K562 (cell line): ENCODE results near the gene NLE1. TPM values are rescaled to one million over a fixed set of nuclear protein-coding genes. Genes with fewer than 3 reads are reported as not detected.

Experiments used
- ATAC-seq: fragments of 200-7000 bp; cut with Tn5 transposase; 3 replicates; pipeline ENCODE4 v1.9.1; 2020; ENCODE audit warnings: moderate library complexity
- BruUV-seq: library from RNA; stranded (reverse); fragments of 400-500 nt; replicated peaks from 2 replicates; lab custom pipeline; 2021; lab: Mats Ljungman, UMichigan
- CTCF ChIA-PET: fragments of 300-600 bp; formaldehyde crosslinking; extraction: SDS; loops from one replicate; lab custom pipeline; 2021; ENCODE audit warnings: low intra/inter-chr PET ratio; lab: Yijun Ruan, JAX
- POLR2A ChIA-PET: fragments of 300-600, 350-650 bp; sonication (Branson Sonifier 250); formaldehyde crosslinking; extraction: SDS; loops from one replicate; lab custom pipeline; 2021; ENCODE audit warnings: antibody characterized with exemption, inconsistent platforms; lab: Yijun Ruan, JAX
- DNase-seq, 4 experiments: peaks; one replicate each; pipeline versions ENCODE4 v3.0.0 to v3.0.0-alpha.2; 2011 to 2018; ENCODE audit warnings: low spot score in 3 of 4, mixed read lengths in 3 of 4; ENCODE audit errors: extremely low read depth in 1 of 4
- FAIRE-seq: peaks from 2 replicates; lab custom pipeline; 2011; peaks lifted over from hg19 to GRCh38; lab: Jason Lieb, UNC
- H2AFZ ChIP-seq: 2 replicates; pipeline ENCODE4 v1.6.0; 2011; ENCODE audit warnings: low read depth, low read length, control low read depth, inconsistent platforms
- H3K27ac ChIP-seq: fragments of 200-600 bp; 3 replicates; pipeline ENCODE4 v1.8.0; 2011; ENCODE audit warnings: low read depth, mild to moderate bottlenecking, control low read depth, inconsistent platforms, low read length, moderate library complexity, mixed read lengths; ENCODE audit errors: extremely low read depth
- H3K27me3 ChIP-seq, 2 experiments: fragments of 300-600 bp in 1 of 2; 2 replicates in 1 of 2; 3 replicates in 1 of 2; pipeline versions ENCODE4 v1.6.0 to v1.8.0; 2011; ENCODE audit warnings: inconsistent platforms in 2 of 2, low read length in 2 of 2, mild to moderate bottlenecking in 1 of 2, mixed read lengths in 1 of 2, moderate library complexity in 1 of 2; ENCODE audit not compliant: control insufficient read depth in 2 of 2, insufficient read depth in 2 of 2
- H3K36me3 ChIP-seq: fragments of 300-600 bp; 3 replicates; pipeline ENCODE4 v1.8.0; 2011; ENCODE audit warnings: mild to moderate bottlenecking, low read length, inconsistent platforms; ENCODE audit not compliant: control insufficient read depth, insufficient read depth
- H3K4me1 ChIP-seq, 2 experiments: fragments of 200-600 bp in 1 of 2; replicated peaks in 1 of 2; 2 replicates in 1 of 2; 3 replicates in 1 of 2; pipeline versions ENCODE4 v1.5.1 to v1.8.0; 2011; ENCODE audit warnings: inconsistent platforms in 2 of 2, low read length in 2 of 2, mild to moderate bottlenecking in 1 of 2, mixed read lengths in 1 of 2, moderate library complexity in 1 of 2; ENCODE audit not compliant: control insufficient read depth in 2 of 2, insufficient read depth in 2 of 2
- H3K4me2 ChIP-seq: 2 replicates; pipeline ENCODE4 v1.6.1; 2011; ENCODE audit warnings: low read length, control low read depth, inconsistent platforms, mixed read lengths; ENCODE audit not compliant: insufficient read depth
- H3K4me3 ChIP-seq: fragments of 200-600 bp; sonication (generic), shearing (Covaris generic); 2 replicates; pipeline ENCODE4 v1.5.1; 2016; ENCODE audit warnings: control low read depth, inconsistent platforms
- H3K79me2 ChIP-seq: fragments of 200-600 bp; 3 replicates; pipeline ENCODE4 v1.8.0; 2011; ENCODE audit warnings: low read length, inconsistent platforms; ENCODE audit not compliant: control insufficient read depth, insufficient read depth
- H3K9ac ChIP-seq, 2 experiments: 2 replicates each; pipeline versions ENCODE4 v1.6.0 to v1.6.1; 2011; ENCODE audit warnings: low read depth in 2 of 2, low read length in 2 of 2, control low read depth in 1 of 2, inconsistent platforms in 1 of 2, mild to moderate bottlenecking in 1 of 2, mixed read lengths in 1 of 2; ENCODE audit not compliant: insufficient read depth in 1 of 2
- H3K9me1 ChIP-seq: one replicate; pipeline ENCODE4 v1.6.0; 2011; ENCODE audit warnings: inconsistent platforms, mild to moderate bottlenecking, low read length, moderate library complexity; ENCODE audit not compliant: control insufficient read depth, insufficient read depth
- H3K9me3 ChIP-seq: replicated peaks from 2 replicates; pipeline ENCODE4 v1.5.1; 2011; ENCODE audit warnings: low read depth, low read length, inconsistent platforms; ENCODE audit not compliant: control insufficient read depth, insufficient read depth
- H4K20me1 ChIP-seq: replicated peaks from 2 replicates; pipeline ENCODE4 v1.6.1; 2011; ENCODE audit warnings: low read length, inconsistent platforms, mixed read lengths; ENCODE audit not compliant: control insufficient read depth, insufficient read depth
- CBFA2T3 ChIP-seq: fragments of 450-650 bp; IDR thresholded peaks from 2 replicates; pipeline ENCODE4 v1.6.1; 2017
- HINFP ChIP-seq: fragments of 450-650 bp; conservative IDR thresholded peaks from 2 replicates; pipeline ENCODE4 v1.6.1; 2016; ENCODE audit warnings: missing genetic modification characterization, low read depth, mild to moderate bottlenecking, control low read depth, missing compliant biosample characterization
- POLR2G ChIP-seq: fragments of 200-400 bp; formaldehyde crosslinking; IDR thresholded peaks from 2 replicates; pipeline ENCODE4 v1.6.1; 2017; ENCODE audit warnings: low read depth, mild to moderate bottlenecking, antibody characterized with exemption, low read length, moderate library complexity
- THAP12 ChIP-seq: fragments of 250-450 bp; sonication (Bioruptor Pico); IDR thresholded peaks from 2 replicates; pipeline ENCODE4 v1.9.0; 2021; ENCODE audit warnings: mild to moderate bottlenecking, inconsistent platforms
- WGBS: fragments of 100-300 bp; shearing (Covaris generic); methylation state at CpG from one replicate; pipeline ENCODE4 v1.1.6; 2016; ENCODE audit warnings: low coverage, mixed read lengths; ENCODE audit not compliant: insufficient coverage; ENCODE audit errors: missing lambda C conversion rate; 5-methylcytosine and 5-hydroxymethylcytosine counted together
- in situ Hi-C: fragments of 300-500 bp; cut with MboI; formaldehyde crosslinking; loops from 4 replicates; pipeline ENCODE4 v1.15.0; 2018; ENCODE audit warnings: inconsistent platforms, mixed read lengths
- intact Hi-C: fragments of 100-400 bp; cut with micrococcal nuclease; formaldehyde crosslinking; loops from 2 replicates; pipeline ENCODE4 v1.14.2; 2022
- polyA plus RNA-seq, 8 experiments: library from polyadenylated mRNA; depleted of rRNA in 4 of 8; stranded (reverse) in 5 of 8; unstranded in 3 of 8; fragments of >200 nt; fragmentation: Nextera tagmentation in 2 of 8; fragmentation: Illumina TruSeq in 1 of 8; extraction: Ambion mirVana in 2 of 8; extraction: Trizol in 1 of 8; gene quantifications; 2 replicates each; pipeline versions ENCODE4 v1.2.1 to v1.2.3, GENCODE V29; 2011 to 2014; ENCODE audit warnings: inconsistent platforms in 1 of 8, missing spikeins in 1 of 8
- total RNA-seq, 7 experiments: library from RNA; depleted of rRNA in 6 of 7; stranded (reverse); fragments of >200 nt in 6 of 7; fragmentation: Illumina TruSeq in 2 of 7; extraction: Trizol in 2 of 7; gene quantifications; 2 replicates each; pipeline versions ENCODE4 v1.2.1 to v1.2.3, GENCODE V29; 2011 to 2021; ENCODE audit warnings: low replicate concordance in 1 of 7

Gene NLE1
- total and polyA plus RNA-seq, 9 of the 15 experiments (the other 6 are each of a cell fraction or from before 2014, with no cell fraction given) = 3.8 to 69.0 (median 29.4) TPM

GRCh38 chr17:35138218-35138617 lies 3.9 kb downstream of the NLE1 start:
- no peak for DNase-seq
- no peaks in the 10 kb centered on the region for H3K27me3 ChIP-seq
- BruUV-seq = no TSS peak
- no peak for ATAC-seq
- no peak overlapping the region for H2AFZ ChIP-seq
- H4K20me1 ChIP-seq = 0 out of 2 replicates have a peak, but pooled peaks cover 4% of the 10 kb centered on the region
- no peak for TF ChIP-seq HINFP
- no peak for TF ChIP-seq POLR2G
- peak; percentile 82 for TF ChIP-seq CBFA2T3
- TF ChIP-seq THAP12 = no peak
- no peaks in the 10 kb centered on the region for H3K9me1 ChIP-seq
- peaks cover 32% of the 10 kb centered on the region for H3K79me2 ChIP-seq
- H3K4me1 ChIP-seq = peaks cover 0 to 15% of the 10 kb centered on the region in 2 experiments; a peak in 3 of 5 replicates
- no peak for FAIRE-seq
- in situ Hi-C loops (no loop called here), intact Hi-C loops (no loop called here)
- no peaks in the 10 kb centered on the region for H3K9me3 ChIP-seq
- H3K27ac ChIP-seq = no peak overlapping the region
- ChIA-PET POLR2A (interaction anchor here (1.0 to 1.9 kb wide), 2 partner anchors 10 kb away, joined by 3 to 9 read pairs; no protein-coding TSS in a partner anchor), CTCF (no interaction called here)
- no peak overlapping the region for H3K4me3 ChIP-seq
- 60% methylated on average over 1 of the region's 6 CpGs for WGBS
- H3K4me2 ChIP-seq = no peak overlapping the region
- no peak overlapping the region for H3K9ac ChIP-seq
- peaks cover 76% of the 10 kb centered on the region for H3K36me3 ChIP-seq
